Immature natural killer cell (primary cell): ENCODE measurements around the gene SCG3. TPM values are rescaled to one million over a fixed set of nuclear protein-coding genes. Genes with fewer than 3 reads are reported as not detected.
A peak's percentile ranks its signal among the peaks of the same experiment; 100 is the strongest.

Experiments used
- DNase-seq, 3 donors: peaks; one replicate each; pipeline ENCODE4 v3.0.0; 2022; ENCODE audit warnings: mixed read lengths in 1 of 3
- H3K27ac Mint-ChIP-seq, 6 donors: one replicate each; pipeline ENCODE4 v1.8.0; 2020; ENCODE audit warnings: mixed read lengths in 6 of 6, mild to moderate bottlenecking in 5 of 6, inconsistent platforms in 4 of 6, moderate library complexity in 3 of 6
- H3K27me3 Mint-ChIP-seq, 3 donors: one replicate each; pipeline ENCODE4 v1.8.0; 2020 to 2021; ENCODE audit warnings: low read depth in 3 of 3, mild to moderate bottlenecking in 3 of 3, mixed read lengths in 3 of 3, moderate library complexity in 3 of 3, inconsistent platforms in 1 of 3
- H3K36me3 Mint-ChIP-seq, 3 donors: one replicate each; pipeline ENCODE4 v1.8.0; 2020; ENCODE audit warnings: mixed read lengths in 3 of 3, inconsistent platforms in 2 of 3, mild to moderate bottlenecking in 2 of 3
- H3K4me1 Mint-ChIP-seq, 2 donors: one replicate each; pipeline ENCODE4 v1.8.0; 2020; ENCODE audit warnings: inconsistent platforms in 2 of 2, mild to moderate bottlenecking in 2 of 2, mixed read lengths in 2 of 2, moderate library complexity in 1 of 2
- H3K4me3 Mint-ChIP-seq, 5 donors: one replicate each; pipeline ENCODE4 v1.8.0; 2020; ENCODE audit warnings: mild to moderate bottlenecking in 5 of 5, mixed read lengths in 5 of 5, inconsistent platforms in 3 of 5, moderate library complexity in 3 of 5
- H3K9me3 Mint-ChIP-seq, 6 donors: one replicate each; pipeline ENCODE4 v1.8.0; 2020; ENCODE audit warnings: mild to moderate bottlenecking in 6 of 6, mixed read lengths in 6 of 6, inconsistent platforms in 4 of 6, moderate library complexity in 3 of 6
- polyA plus RNA-seq, 3 donors: library from polyadenylated mRNA; unstranded; fragments of 300-500 nt; fragmentation: Illumina TruSeq; gene quantifications; one replicate each; pipeline ENCODE4 v1.2.3, GENCODE V29; 2021

SCG3 gene
- polyA plus RNA-seq, 3 donors from 2014 or later: not detected

GRCh38 chr15:51699373-51699772, 18.1 kb downstream of the SCG3 start:
- Mint-ChIP-seq H3K9me3 (no peaks in the 10 kb centered on the region), H3K36me3 (no peaks in the 10 kb centered on the region), H3K4me1 (no peaks in the 10 kb centered on the region), H3K27ac (no peak overlapping the region), H3K4me3 (no peak overlapping the region), H3K27me3 (peaks cover 0 to 5% (median 2%) of the 10 kb centered on the region in 3 donors)
- no peak for DNase-seq

GRCh38 chr15:51702710-51703109, 21.4 kb downstream of the SCG3 start:
- no peaks in the 10 kb centered on the region for H3K4me1 Mint-ChIP-seq
- peaks cover 0 to 5% (median 2%) of the 10 kb centered on the region in 3 donors for H3K27me3 Mint-ChIP-seq
- DNase-seq: no peak
- H3K36me3 Mint-ChIP-seq: no peaks in the 10 kb centered on the region
- no peaks in the 10 kb centered on the region for H3K9me3 Mint-ChIP-seq
- no peak overlapping the region for H3K4me3 Mint-ChIP-seq
- no peak overlapping the region for H3K27ac Mint-ChIP-seq

- Mint-ChIP-seq H3K27me3 (peaks cover 0 to 3% (median 2%) of the 10 kb centered on the region in 3 donors), H3K4me3 (no peak overlapping the region), H3K9me3 (no peaks in the 10 kb centered on the region), H3K36me3 (peaks cover 0 to 3% (median 0%) of the 10 kb centered on the region in 3 donors), H3K27ac (no peak overlapping the region), H3K4me1 (no peaks in the 10 kb centered on the region)
- DNase-seq: no peak
Measured at GRCh38 chr15:51706291-51706690, 25.0 kb downstream of the SCG3 start.

GRCh38 chr15:51706926-51707608, 25.8 kb downstream of the SCG3 start:
- Mint-ChIP-seq H3K27me3 (peaks cover 0 to 2% (median 0%) of the 10 kb centered on the region in 3 donors), H3K4me1 (no peaks in the 10 kb centered on the region), H3K4me3 (no peak overlapping the region), H3K9me3 (no peaks in the 10 kb centered on the region), H3K27ac (no peak overlapping the region), H3K36me3 (peaks cover 0 to 3% (median 0%) of the 10 kb centered on the region in 3 donors)
- no peak for DNase-seq

- H3K27me3 Mint-ChIP-seq: peaks cover 0 to 2% (median 0%) of the 10 kb centered on the region in 3 donors
- H3K36me3 Mint-ChIP-seq: peaks cover 0 to 3% (median 3%) of the 10 kb centered on the region in 3 donors
- no peak overlapping the region for H3K4me3 Mint-ChIP-seq
- no peaks in the 10 kb centered on the region for H3K9me3 Mint-ChIP-seq
- no peaks in the 10 kb centered on the region for H3K4me1 Mint-ChIP-seq
- DNase-seq: no peak
- no peak overlapping the region for H3K27ac Mint-ChIP-seq
Measured at GRCh38 chr15:51708013-51708412, 26.7 kb downstream of the SCG3 start.

- Mint-ChIP-seq H3K9me3 (no peaks in the 10 kb centered on the region), H3K27me3 (peaks cover 0 to 2% (median 0%) of the 10 kb centered on the region in 3 donors), H3K4me3 (no peak overlapping the region), H3K36me3 (peaks cover 0 to 5% (median 3%) of the 10 kb centered on the region in 3 donors), H3K4me1 (no peaks in the 10 kb centered on the region), H3K27ac (no peak overlapping the region)
- DNase-seq: no peak
Measured at GRCh38 chr15:51709031-51709430, 27.7 kb downstream of the SCG3 start.

- no peak for DNase-seq
- H3K9me3 Mint-ChIP-seq: no peaks in the 10 kb centered on the region
- H3K36me3 Mint-ChIP-seq: peaks cover 0 to 9% (median 3%) of the 10 kb centered on the region in 3 donors
- no peak overlapping the region for H3K27ac Mint-ChIP-seq
- peaks cover 0 to 2% (median 0%) of the 10 kb centered on the region in 3 donors for H3K27me3 Mint-ChIP-seq
- no peaks in the 10 kb centered on the region for H3K4me1 Mint-ChIP-seq
- H3K4me3 Mint-ChIP-seq: no peak overlapping the region
Measured at GRCh38 chr15:51714162-51714561, 32.9 kb downstream of the SCG3 start.

GRCh38 chr15:51714911-51715310, 33.6 kb downstream of the SCG3 start:
- no peaks in the 10 kb centered on the region for H3K4me1 Mint-ChIP-seq
- H3K36me3 Mint-ChIP-seq: peaks cover 0 to 9% (median 3%) of the 10 kb centered on the region in 3 donors
- no peaks in the 10 kb centered on the region for H3K9me3 Mint-ChIP-seq
- DNase-seq: no peak
- H3K27me3 Mint-ChIP-seq: peaks cover 0 to 1% (median 0%) of the 10 kb centered on the region in 3 donors
- no peak overlapping the region for H3K4me3 Mint-ChIP-seq
- no peak overlapping the region for H3K27ac Mint-ChIP-seq

GRCh38 chr15:51718219-51718618, 36.9 kb downstream of the SCG3 start:
- H3K9me3 Mint-ChIP-seq: no peaks in the 10 kb centered on the region
- DNase-seq: no peak
- H3K4me3 Mint-ChIP-seq: no peak overlapping the region
- H3K36me3 Mint-ChIP-seq: peaks cover 13 to 24% (median 17%) of the 10 kb centered on the region in 3 donors
- peak overlapping the region in 1 of 6 donors; percentile 2 for H3K27ac Mint-ChIP-seq
- no peaks in the 10 kb centered on the region for H3K4me1 Mint-ChIP-seq
- no peaks in the 10 kb centered on the region for H3K27me3 Mint-ChIP-seq

- Mint-ChIP-seq H3K4me3 (no peak overlapping the region), H3K4me1 (peaks cover 0 to under 1% of the 10 kb centered on the region in 2 donors), H3K27ac (peak overlapping the region in 1 of 6 donors; percentile 46), H3K36me3 (peaks cover 13 to 27% (median 17%) of the 10 kb centered on the region in 3 donors), H3K27me3 (no peaks in the 10 kb centered on the region), H3K9me3 (no peaks in the 10 kb centered on the region)
- no peak for DNase-seq
Measured at GRCh38 chr15:51718746-51719145, 37.4 kb downstream of the SCG3 start.

- H3K9me3 Mint-ChIP-seq: no peaks in the 10 kb centered on the region
- no peak overlapping the region for H3K4me3 Mint-ChIP-seq
- peak overlapping the region in 2 of 6 donors; percentile 45 to 51 for H3K27ac Mint-ChIP-seq
- peaks cover 13 to 17% of the 10 kb centered on the region in 2 donors for H3K4me1 Mint-ChIP-seq
- H3K36me3 Mint-ChIP-seq: peaks cover 13 to 23% (median 17%) of the 10 kb centered on the region in 3 donors
- no peak for DNase-seq
- no peaks in the 10 kb centered on the region for H3K27me3 Mint-ChIP-seq
Measured at GRCh38 chr15:51720201-51720995, 39.1 kb downstream of the SCG3 start.

GRCh38 chr15:51721199-51721960, 40.1 kb downstream of the SCG3 start:
- Mint-ChIP-seq H3K27me3 (no peaks in the 10 kb centered on the region), H3K36me3 (peaks cover 13 to 23% (median 20%) of the 10 kb centered on the region in 3 donors), H3K4me1 (peaks cover 18 to 27% of the 10 kb centered on the region in 2 donors), H3K4me3 (no peak overlapping the region), H3K9me3 (no peaks in the 10 kb centered on the region), H3K27ac (no peak overlapping the region)
- no peak for DNase-seq

GRCh38 chr15:51724199-51724598, 42.9 kb downstream of the SCG3 start:
- DNase-seq: no peak
- Mint-ChIP-seq H3K36me3 (peaks cover 13 to 23% (median 20%) of the 10 kb centered on the region in 3 donors), H3K4me1 (peaks cover 35 to 50% of the 10 kb centered on the region in 2 donors), H3K27me3 (peaks cover 0 to 3% (median 0%) of the 10 kb centered on the region in 3 donors), H3K9me3 (no peaks in the 10 kb centered on the region), H3K4me3 (no peak overlapping the region), H3K27ac (peak overlapping the region in 3 of 6 donors; percentile 21 to 51 (median 24))
